K562 (cell line): ENCODE results near the gene VAC14. TPM values are rescaled to one million over a fixed set of nuclear protein-coding genes. Genes with fewer than 3 reads are reported as not detected.

ENCODE experiments used
- ADNP ChIP-seq: fragments of 200-800 bp; sonication (Bioruptor generic); IDR thresholded peaks from 2 replicates; pipeline ENCODE4 v1.6.1; 2016; ENCODE audit warnings: missing genetic modification characterization, missing compliant biosample characterization
- CREB3 ChIP-seq: fragments of 450-650 bp; conservative IDR thresholded peaks from 2 replicates; pipeline ENCODE4 v1.6.1; 2016; ENCODE audit warnings: missing genetic modification characterization, low read depth, mild to moderate bottlenecking, missing compliant biosample characterization, moderate library complexity
- EHMT2 ChIP-seq: fragments of 450-650 bp; IDR thresholded peaks from 2 replicates; pipeline ENCODE4 v1.6.1; 2018; ENCODE audit warnings: antibody characterized with exemption
- GATAD2B ChIP-seq: fragments of 450-650 bp; IDR thresholded peaks from 2 replicates; pipeline ENCODE4 v1.6.1; 2017; ENCODE audit warnings: mild to moderate bottlenecking, borderline replicate concordance
- GTF2A2 ChIP-seq: IDR thresholded peaks from 2 replicates; pipeline ENCODE4 v1.6.1; 2016; ENCODE audit warnings: mild to moderate bottlenecking, missing genetic modification characterization, missing compliant biosample characterization
- MCM5 ChIP-seq: fragments of 450-650 bp; IDR thresholded peaks from 2 replicates; pipeline ENCODE4 v1.6.1; 2016; ENCODE audit warnings: low read depth
- MTF1 ChIP-seq: fragments of 250-450 bp; sonication (Bioruptor Pico); IDR thresholded peaks from 2 replicates; pipeline ENCODE4 v1.9.0; 2021; ENCODE audit warnings: moderate library complexity, mild to moderate bottlenecking, inconsistent platforms, borderline replicate concordance
- OTX1 ChIP-seq: fragments of 450-650 bp; formaldehyde crosslinking; IDR thresholded peaks from 2 replicates; pipeline ENCODE4 v1.4.0; 2022; ENCODE audit warnings: mild to moderate bottlenecking
- REST ChIP-seq, 2 experiments: fragments of 450-650 bp; formaldehyde crosslinking in 1 of 2; IDR thresholded peaks; 2 replicates each; pipeline versions ENCODE4 v1.4.0 to v1.6.1; 2014 to 2020; ENCODE audit warnings: mild to moderate bottlenecking in 2 of 2, borderline replicate concordance in 1 of 2, low read depth in 1 of 2
- SIX5 ChIP-seq, 2 experiments: IDR thresholded peaks; 2 replicates each; pipeline ENCODE4 v1.6.1; 2011; ENCODE audit warnings: low read length in 2 of 2, borderline replicate concordance in 1 of 2, low read depth in 1 of 2, mild to moderate bottlenecking in 1 of 2, moderate library complexity in 1 of 2; ENCODE audit not compliant: insufficient read depth in 1 of 2
- TAF1 ChIP-seq: IDR thresholded peaks from 2 replicates; pipeline ENCODE4 v1.6.1; 2011; ENCODE audit warnings: mild to moderate bottlenecking, low read length, moderate library complexity; ENCODE audit not compliant: insufficient read depth, control insufficient read depth, severe bottlenecking; ENCODE audit errors: extremely low read depth
- TFE3 ChIP-seq: fragments of 450-650 bp; formaldehyde crosslinking; IDR thresholded peaks from 2 replicates; pipeline ENCODE4 v1.4.0; 2020; ENCODE audit warnings: mild to moderate bottlenecking, mixed read lengths
- ZNF41 ChIP-seq: fragments of 250-450 bp; sonication (Bioruptor Pico); conservative IDR thresholded peaks from 2 replicates; pipeline ENCODE4 v1.4.0; 2020; ENCODE audit warnings: mild to moderate bottlenecking
- ZNF830 ChIP-seq: fragments of 250-450 bp; sonication (Bioruptor Pico); IDR thresholded peaks from 2 replicates; pipeline ENCODE4 v1.5.0; 2021; ENCODE audit warnings: mild to moderate bottlenecking
- ZSCAN32 ChIP-seq: fragments of 450-650 bp; formaldehyde crosslinking; IDR thresholded peaks from 2 replicates; pipeline ENCODE4 v1.4.0; 2020; ENCODE audit warnings: mild to moderate bottlenecking, moderate library complexity
- polyA plus RNA-seq, 8 experiments: library from polyadenylated mRNA; depleted of rRNA in 4 of 8; stranded (reverse) in 5 of 8; unstranded in 3 of 8; fragments of >200 nt; fragmentation: Nextera tagmentation in 2 of 8; fragmentation: Illumina TruSeq in 1 of 8; extraction: Ambion mirVana in 2 of 8; extraction: Trizol in 1 of 8; gene quantifications; 2 replicates each; pipeline versions ENCODE4 v1.2.1 to v1.2.3, GENCODE V29; 2011 to 2014; ENCODE audit warnings: inconsistent platforms in 1 of 8, missing spikeins in 1 of 8
- total RNA-seq, 7 experiments: library from RNA; depleted of rRNA in 6 of 7; stranded (reverse); fragments of >200 nt in 6 of 7; fragmentation: Illumina TruSeq in 2 of 7; extraction: Trizol in 2 of 7; gene quantifications; 2 replicates each; pipeline versions ENCODE4 v1.2.1 to v1.2.3, GENCODE V29; 2011 to 2021; ENCODE audit warnings: low replicate concordance in 1 of 7
- TF ChIP-seq, protein P1 (sequence below): sonication (generic); formaldehyde crosslinking; IDR thresholded peaks from 2 replicates; pipeline ENCODE4 v1.8.1; 2023; ENCODE audit warnings: mild to moderate bottlenecking, missing genetic modification reagents

The VAC14 gene
- total and polyA plus RNA-seq, 9 of the 15 experiments (the other 6 are each of a cell fraction or from before 2014, with no cell fraction given), result 1.3 to 41.6 (median 26.6) TPM

DNA sequence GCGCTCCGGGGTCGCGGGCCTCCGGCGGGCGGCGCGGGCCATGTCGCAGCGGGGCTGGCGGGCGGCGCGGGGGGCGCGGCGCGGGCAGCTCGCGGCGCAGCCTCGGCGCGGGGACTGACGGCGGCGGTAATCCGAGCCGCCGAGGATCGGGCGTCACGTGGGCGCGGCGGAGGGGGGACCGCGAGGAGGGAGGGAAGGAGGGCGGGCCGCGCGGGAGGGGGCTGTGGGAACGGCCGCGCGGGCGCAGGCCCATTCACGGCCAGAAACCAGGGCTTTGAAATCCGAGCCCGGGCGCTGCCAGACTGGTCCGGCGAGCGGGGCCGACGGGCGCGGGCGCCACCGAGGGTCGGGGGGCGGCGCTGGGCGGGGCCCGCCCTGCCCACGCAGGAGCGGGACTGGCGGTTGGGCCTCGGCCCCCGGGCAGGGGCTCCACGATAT is 115.0 kb downstream of the VAC14 start, which contains the start of gene MTSS2 (continued):
- TF ChIP-seq REST (IDR thresholded peaks at IDR 0.05; ENCODE audit: borderline replicate concordance), result peak; percentile 58
- no peak for TF ChIP-seq REST (CRISPR knock-in tag; IDR thresholded peaks at IDR 0.05; ENCODE audit: low read depth)
- no peak for TF ChIP-seq MCM5
- peak; percentile 47 for TF ChIP-seq TAF1
- no peak for TF ChIP-seq ZSCAN32
- no peak for TF ChIP-seq OTX1 (CRISPR knock-in tag)
- TF ChIP-seq ZNF41 (CRISPR knock-in tag), result no peak
- TF ChIP-seq ZNF830 (CRISPR knock-in tag), result no peak
- no peak for TF ChIP-seq EHMT2
- TF ChIP-seq GTF2A2 (tag), result no peak
- TF ChIP-seq SIX5 (IDR thresholded peaks at IDR 0.05; ENCODE audit: borderline replicate concordance in 1 of 2, insufficient read depth in 1 of 2, low read depth in 1 of 2, low read length in 2 of 2), result peak in 1 of 2 experiments; percentile 13; a peak in 1 of 4 replicates
- no peak; the same call in 1 of the 2 replicates for TF ChIP-seq TFE3 (CRISPR knock-in tag)
- no peak for TF ChIP-seq MTF1 (CRISPR knock-in tag)
- TF ChIP-seq CREB3, result no peak
- TF ChIP-seq GATAD2B, result peak; percentile 76
- TF ChIP-seq, protein P1, sequence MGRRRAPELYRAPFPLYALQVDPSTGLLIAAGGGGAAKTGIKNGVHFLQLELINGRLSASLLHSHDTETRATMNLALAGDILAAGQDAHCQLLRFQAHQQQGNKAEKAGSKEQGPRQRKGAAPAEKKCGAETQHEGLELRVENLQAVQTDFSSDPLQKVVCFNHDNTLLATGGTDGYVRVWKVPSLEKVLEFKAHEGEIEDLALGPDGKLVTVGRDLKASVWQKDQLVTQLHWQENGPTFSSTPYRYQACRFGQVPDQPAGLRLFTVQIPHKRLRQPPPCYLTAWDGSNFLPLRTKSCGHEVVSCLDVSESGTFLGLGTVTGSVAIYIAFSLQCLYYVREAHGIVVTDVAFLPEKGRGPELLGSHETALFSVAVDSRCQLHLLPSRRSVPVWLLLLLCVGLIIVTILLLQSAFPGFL, result no peak
- TF ChIP-seq ADNP (tag), result no peak
